ENCODE results near the gene CAPZA2. TPM values are rescaled to one million over a fixed set of nuclear protein-coding genes. Genes with fewer than 3 reads are reported as not detected.

CAPZA2 gene
- total RNA-seq (2013; cell fraction: nucleolus; rRNA removed): 99.2 and 113 TPM in 2 replicates
- 50.0 and 72.9 TPM in 2 replicates for total RNA-seq (2014; rRNA removed)
- 104 and 108 TPM in 2 replicates for total RNA-seq (2014; rRNA removed; fragmentation: Illumina TruSeq; extraction: Trizol)
- 126 and 135 TPM in 2 replicates for total RNA-seq (2021)
- 38.7 TPM for polyA plus RNA-seq (2011; ENCODE audit: low read depth)
- 103 and 186 TPM in 2 replicates for polyA plus RNA-seq (2011; rRNA removed)
- 21.6 and 23.2 TPM in 2 replicates for polyA plus RNA-seq (2011; cell fraction: cytosol; rRNA removed)
- 24.9 and 25.1 TPM in 2 replicates for polyA plus RNA-seq (2011; cell fraction: nucleus; rRNA removed)
- polyA plus RNA-seq (2012): 50.2 and 59.7 TPM in 2 replicates
- polyA plus RNA-seq (2014; fragmentation: Illumina TruSeq; extraction: Trizol): 100.0 and 103 TPM in 2 replicates
- polyA plus RNA-seq (2014; fragmentation: Nextera tagmentation; extraction: Ambion mirVana): 100 to 1,000 TPM; 159 to 379 TPM
- polyA plus RNA-seq (2014; rRNA removed): 42.9 and 58.2 TPM in 2 replicates
- polyA plus RNA-seq (2016; fragmentation: Nextera tagmentation; extraction: Ambion mirVana): 100 to 1,000 TPM; 172 to 176 TPM
- polyA minus RNA-seq (2011; rRNA and poly(A)+ RNA removed): 46.4 and 58.7 TPM in 2 replicates
- 22.6 and 22.9 TPM in 2 replicates for polyA minus RNA-seq (2011; cell fraction: cytosol; rRNA and poly(A)+ RNA removed)
- polyA minus RNA-seq (2011; cell fraction: nucleus; rRNA and poly(A)+ RNA removed): 38.0 and 58.4 TPM in 2 replicates
- percentile 93 among the genes with signal in this experiment for Bru-seq, nascent RNA
- percentile 84 among the genes with signal in this experiment for BruChase-seq, experiment 1, labeled RNA remaining after a 6-hour chase
- percentile 82 among the genes with signal in this experiment for BruChase-seq, experiment 2, labeled RNA remaining after a 2-hour chase
- long read RNA-seq, experiment 1, full-length matches to known transcripts: 113 of 120 reads
- long read RNA-seq, experiment 1, partial matches to known transcripts: 3 of 120 reads
- long read RNA-seq, experiment 1, other reads (novel, unspliced or antisense): 4 of 120 reads
- long read RNA-seq, experiment 2, full-length matches to known transcripts: 968 of 1,041 reads
- long read RNA-seq, experiment 2, partial matches to known transcripts: 51 of 1,041 reads
- long read RNA-seq, experiment 2, other reads (novel, unspliced or antisense): 22 of 1,041 reads

- POLR2A ChIA-PET: no interaction called here
- TF ChIP-seq E2F8 (IDR thresholded peaks at IDR 0.05; ENCODE audit: low read depth, partially characterized antibody) (no peak), TCF12 (IDR thresholded peaks at IDR 0.05; ENCODE audit: low read depth, low read length) (0 out of 2 replicates have a peak, but pooled peaks have one; percentile 12), CBFB (IDR thresholded peaks at IDR 0.05; ENCODE audit: low read depth) (no peak), TAF1 (IDR thresholded peaks at IDR 0.05; ENCODE audit: borderline replicate concordance, low read depth, low read length) (peak; percentile 97), NR2C1 (IDR thresholded peaks at IDR 0.05) (0 out of 2 replicates have a peak, but pooled peaks have one; percentile 8), PML (IDR thresholded peaks at IDR 0.05; ENCODE audit: low read length) (peak; percentile 61; the same call in 1 of the 2 replicates), ZNF274 (IDR thresholded peaks at IDR 0.05; ENCODE audit: insufficient read depth, insufficient read length) (no peak), CHD2 (IDR thresholded peaks at IDR 0.05; ENCODE audit: borderline replicate concordance, low read depth, low read length) (no peak), EP300 (IDR thresholded peaks at IDR 0.05; ENCODE audit: borderline replicate concordance in 1 of 2, control insufficient read depth in 1 of 2, low read depth in 2 of 2, low read length in 2 of 2) (no peak), CUX1 (IDR thresholded peaks at IDR 0.05; ENCODE audit: insufficient replicate concordance, low read depth, low read length) (no peak)
These were observed at the start of gene CAPZA2 for GRCh38 chr7:116862234-116862950. Gene CAPZA2 (plus strand): TSS chr7:116862587. CDS start chr7:116862612, 25 bp downstream.

More at GRCh38 chr7:116862234-116862950, at the start of gene CAPZA2:
- Histone ChIP-seq H3K9me3 (replicated peaks; ENCODE audit: control insufficient read depth, insufficient read depth, low read length) (no peaks in the 10 kb centered on the region), H3K9ac (ENCODE audit: control insufficient read depth, insufficient read depth, low read length) (peak within 1 kb of the TSS; percentile 88), H3K4me1 (ENCODE audit: control insufficient read depth, insufficient read depth, low read length) (no peaks in the 10 kb centered on the region), H3K79me2 (ENCODE audit: control insufficient read depth, insufficient read depth, low read length) (peaks cover 48% of the 10 kb centered on the region), H3K27me3 (replicated peaks in 1 of 2; ENCODE audit: control insufficient read depth in 2 of 2, insufficient read depth in 2 of 2, low read length in 1 of 2) (no peaks in the 10 kb centered on the region), H4K20me1 (ENCODE audit: control insufficient read depth, insufficient read depth) (no peaks in the 10 kb centered on the region), H3K4me2 (ENCODE audit: control insufficient read depth, insufficient read depth) (peak within 1 kb of the TSS; percentile 76), H3K36me3 (ENCODE audit: control insufficient read depth in 2 of 2, insufficient read depth in 2 of 2, low read length in 1 of 2) (no peaks in the 10 kb centered on the region; a peak in 1 of 4 replicates), H2AFZ (ENCODE audit: control insufficient read depth, low read depth, low read length) (peak within 1 kb of the TSS; percentile 88), H3K4me3 (peak within 1 kb of the TSS; percentile 100), H3K27ac (ENCODE audit: control insufficient read depth, insufficient read depth) (peak within 1 kb of the TSS; percentile 92)
- RAD21 ChIA-PET (ENCODE audit: unreplicated experiment): no interaction called here
- intact Hi-C loops (cut with micrococcal nuclease; ENCODE audit: unreplicated experiment): loop anchor here (5.0 kb wide), 1 partner anchor 1320 kb away; the partner anchor contains the start of gene LSM8
- ATAC-seq (peak; percentile 91), FAIRE-seq (peak; percentile 56), DNase-seq (ENCODE audit: low read depth, low spot score) (peak; percentile 53)
- no TSS peak for BruUV-seq (replicated peaks)
- SMC1A ChIA-PET (ENCODE audit: uncharacterized antibody, unreplicated experiment): no interaction called here
- CTCF ChIA-PET: interaction anchor here (0.8 kb wide), 1 partner anchor 597 kb away, joined by 3 read pairs; no protein-coding TSS in a partner anchor
- 0% methylated on average over 52 of the region's 80 CpGs for WGBS (ENCODE audit: insufficient coverage, insufficient replicate concordance, low lambda C conversion rate, missing lambda C conversion rate)
- in situ Hi-C loops (cut with MboI): no loop called here

Measured in GM12878 (cell line).